ENCODE data around the gene MOB3B. TPM values are rescaled to one million over a fixed set of nuclear protein-coding genes. Genes with fewer than 3 reads are reported as not detected.

Gene MOB3B
- total and polyA plus RNA-seq, 10 of the 15 experiments (the other 5 are each of a cell fraction or from before 2014, with no cell fraction given): 0.44 to 2.7 (median 0.91) TPM

GRCh38 chr9:27534131-27534530, 4.5 kb upstream of the MOB3B start:
- CTCF ChIA-PET: interaction anchor here (1.0 to 7.9 kb wide), 3 partner anchors 13 to 201 kb away, joined by 5 to 116 read pairs (median 66); no protein-coding TSS in a partner anchor
- H3K36me3 ChIP-seq (ENCODE audit: control insufficient read depth in 2 of 2, insufficient read depth in 2 of 2, low read length in 1 of 2): no peaks in the 10 kb centered on the region
- TF ChIP-seq BHLHE40 (IDR thresholded peaks at IDR 0.05; ENCODE audit: borderline replicate concordance in 1 of 2, low read depth in 2 of 2, low read length in 1 of 2) (no peak), IKZF2 (IDR thresholded peaks at IDR 0.05) (no peak), TCF12 (IDR thresholded peaks at IDR 0.05; ENCODE audit: low read depth, low read length) (no peak), POLR2A (IDR thresholded peaks at IDR 0.05; ENCODE audit: low read depth, low read length) (no peak), HCFC1 (IDR thresholded peaks at IDR 0.05; ENCODE audit: low read length) (no peak), ELK1 (IDR thresholded peaks at IDR 0.05; ENCODE audit: low read depth, low read length) (no peak)
- no peaks in the 10 kb centered on the region for H3K4me1 ChIP-seq (ENCODE audit: control insufficient read depth, insufficient read depth, low read length)
- RAD21 ChIA-PET (ENCODE audit: unreplicated experiment): interaction anchor here (1.8 to 5.9 kb wide), 2 partner anchors 11 to 200 kb away, joined by 6 to 97 read pairs; no protein-coding TSS in a partner anchor
- WGBS (ENCODE audit: insufficient coverage, insufficient replicate concordance, low lambda C conversion rate, missing lambda C conversion rate): 67% methylated on average over 4 of the region's 4 CpGs
- POLR2A ChIA-PET: interaction anchor here (0.8 to 1.3 kb wide), 2 partner anchors 9 to 206 kb away, joined by 3 to 5 read pairs; no protein-coding TSS in a partner anchor
- no peaks in the 10 kb centered on the region for H3K79me2 ChIP-seq (ENCODE audit: control insufficient read depth, insufficient read depth, low read length)
- H3K9ac ChIP-seq (ENCODE audit: control insufficient read depth, insufficient read depth, low read length): no peak overlapping the region
- H3K4me3 ChIP-seq: no peak overlapping the region
- intact Hi-C loops (cut with micrococcal nuclease; ENCODE audit: unreplicated experiment): no loop called here
- no peaks in the 10 kb centered on the region for H3K9me3 ChIP-seq (replicated peaks; ENCODE audit: control insufficient read depth, insufficient read depth, low read length)
- H3K27me3 ChIP-seq (replicated peaks in 1 of 2; ENCODE audit: control insufficient read depth in 2 of 2, insufficient read depth in 2 of 2, low read length in 1 of 2): no peaks in the 10 kb centered on the region
- DNase-seq (ENCODE audit: low read depth, low spot score): no peak
- BruUV-seq (replicated peaks): no TSS peak
- FAIRE-seq: no peak
- no peaks in the 10 kb centered on the region for H4K20me1 ChIP-seq (ENCODE audit: control insufficient read depth, insufficient read depth)
- no peak overlapping the region for H3K4me2 ChIP-seq (ENCODE audit: control insufficient read depth, insufficient read depth)
- SMC1A ChIA-PET (ENCODE audit: uncharacterized antibody, unreplicated experiment): interaction anchor here (0.7 to 11.1 kb wide), 8 partner anchors 11 to 201 kb away, joined by 3 to 89 read pairs (median 6); no protein-coding TSS in a partner anchor
- ATAC-seq: no peak
- in situ Hi-C loops (cut with MboI): no loop called here
- no peak overlapping the region for H3K27ac ChIP-seq (ENCODE audit: control insufficient read depth, insufficient read depth)
- no peak overlapping the region for H2AFZ ChIP-seq (ENCODE audit: control insufficient read depth, low read depth, low read length)

All from GM12878 (cell line).